Endothelial cell (in vitro differentiated cells): Measurements from ENCODE around the gene SSC5D. TPM values are rescaled to one million over a fixed set of nuclear protein-coding genes. Genes with fewer than 3 reads are reported as not detected.

Source experiments
- DNase-seq: peaks from one replicate; pipeline ENCODE4 v3.0.0; 2021; ENCODE audit warnings: low spot score
- H3K27ac Mint-ChIP-seq: one replicate; pipeline ENCODE4 v1.8.0; 2021; ENCODE audit warnings: mixed read lengths, inconsistent platforms; ENCODE audit not compliant: unreplicated experiment
- H3K27me3 Mint-ChIP-seq: one replicate; pipeline ENCODE4 v1.8.0; 2021; ENCODE audit warnings: mild to moderate bottlenecking, moderate library complexity, mixed read lengths, inconsistent platforms; ENCODE audit not compliant: unreplicated experiment
- H3K36me3 Mint-ChIP-seq: one replicate; pipeline ENCODE4 v1.8.0; 2021; ENCODE audit warnings: mild to moderate bottlenecking, low read depth, mixed read lengths, inconsistent platforms; ENCODE audit not compliant: unreplicated experiment
- H3K4me1 Mint-ChIP-seq: one replicate; pipeline ENCODE4 v1.8.0; 2021; ENCODE audit warnings: mild to moderate bottlenecking, mixed read lengths, inconsistent platforms; ENCODE audit not compliant: unreplicated experiment
- H3K4me3 Mint-ChIP-seq: one replicate; pipeline ENCODE4 v1.8.0; 2021; ENCODE audit warnings: mild to moderate bottlenecking, mixed read lengths, inconsistent platforms; ENCODE audit not compliant: unreplicated experiment
- H3K9me3 Mint-ChIP-seq: one replicate; pipeline ENCODE4 v1.8.0; 2021; ENCODE audit warnings: mixed read lengths, inconsistent platforms; ENCODE audit not compliant: unreplicated experiment
- CTCF ChIP-seq: fragments of 200-600 bp; sonication (generic); IDR thresholded peaks from one replicate; pipeline ENCODE4 v1.5.0; 2021; ENCODE audit warnings: antibody characterized with exemption; ENCODE audit not compliant: unreplicated experiment
- total RNA-seq: library from RNA; stranded (reverse); fragmentation: NEBNext Ultra II Directional; extraction: Animal tissue kit (Norgen Biotek cat#: 25700); gene quantifications from one replicate; pipeline ENCODE4 v1.2.1, GENCODE V29; 2021; ENCODE audit not compliant: unreplicated experiment

SSC5D gene
- total RNA-seq, 1 donor from 2014 or later = 0.95 TPM

- H3K27me3 Mint-ChIP-seq = peaks cover 4% of the 10 kb centered on the region
- H3K4me1 Mint-ChIP-seq = no peaks in the 10 kb centered on the region
- peak; percentile 99 for TF ChIP-seq CTCF
- H3K4me3 Mint-ChIP-seq = no peak overlapping the region
- H3K27ac Mint-ChIP-seq = no peak overlapping the region
- peak; percentile 96 for DNase-seq
- peaks cover 11% of the 10 kb centered on the region for H3K36me3 Mint-ChIP-seq
- H3K9me3 Mint-ChIP-seq = no peaks in the 10 kb centered on the region
These were observed 15.4 kb downstream of the SSC5D start for GRCh38 chr19:55503502-55504251.

- peaks cover 4% of the 10 kb centered on the region for H3K27me3 Mint-ChIP-seq
- TF ChIP-seq CTCF = no peak
- H3K4me1 Mint-ChIP-seq = no peaks in the 10 kb centered on the region
- no peak for DNase-seq
- no peaks in the 10 kb centered on the region for H3K9me3 Mint-ChIP-seq
- no peak overlapping the region for H3K27ac Mint-ChIP-seq
- peaks cover 11% of the 10 kb centered on the region for H3K36me3 Mint-ChIP-seq
- H3K4me3 Mint-ChIP-seq = no peak overlapping the region
These were observed 16.0 kb downstream of the SSC5D start for GRCh38 chr19:55504252-55504603.

- H3K36me3 Mint-ChIP-seq = peaks cover 6% of the 10 kb centered on the region
- no peak for DNase-seq
- peaks cover 4% of the 10 kb centered on the region for H3K27me3 Mint-ChIP-seq
- H3K4me3 Mint-ChIP-seq = no peak overlapping the region
- no peak overlapping the region for H3K27ac Mint-ChIP-seq
- H3K4me1 Mint-ChIP-seq = no peaks in the 10 kb centered on the region
- H3K9me3 Mint-ChIP-seq = no peaks in the 10 kb centered on the region
- TF ChIP-seq CTCF = no peak
These were observed 16.7 kb downstream of the SSC5D start for GRCh38 chr19:55504981-55505380.

GRCh38 chr19:55508120-55508519, 19.9 kb downstream of the SSC5D start:
- Mint-ChIP-seq H3K36me3 (no peaks in the 10 kb centered on the region), H3K27me3 (peaks cover 2% of the 10 kb centered on the region), H3K9me3 (no peaks in the 10 kb centered on the region), H3K27ac (peak overlapping the region; percentile 3), H3K4me1 (no peaks in the 10 kb centered on the region), H3K4me3 (no peak overlapping the region)
- DNase-seq = no peak
- no peak for TF ChIP-seq CTCF

- H3K27me3 Mint-ChIP-seq = no peaks in the 10 kb centered on the region
- DNase-seq = peak; percentile 93
- no peaks in the 10 kb centered on the region for H3K4me1 Mint-ChIP-seq
- no peaks in the 10 kb centered on the region for H3K36me3 Mint-ChIP-seq
- peak; percentile 46 for TF ChIP-seq CTCF
- H3K9me3 Mint-ChIP-seq = no peaks in the 10 kb centered on the region
- peak overlapping the region; percentile 59 for H3K27ac Mint-ChIP-seq
- H3K4me3 Mint-ChIP-seq = no peak overlapping the region
These were observed 28.8 kb downstream of the SSC5D start for GRCh38 chr19:55516878-55517620.
